Measurements from ENCODE around the gene AKT2.

AKT2 gene

DNA sequence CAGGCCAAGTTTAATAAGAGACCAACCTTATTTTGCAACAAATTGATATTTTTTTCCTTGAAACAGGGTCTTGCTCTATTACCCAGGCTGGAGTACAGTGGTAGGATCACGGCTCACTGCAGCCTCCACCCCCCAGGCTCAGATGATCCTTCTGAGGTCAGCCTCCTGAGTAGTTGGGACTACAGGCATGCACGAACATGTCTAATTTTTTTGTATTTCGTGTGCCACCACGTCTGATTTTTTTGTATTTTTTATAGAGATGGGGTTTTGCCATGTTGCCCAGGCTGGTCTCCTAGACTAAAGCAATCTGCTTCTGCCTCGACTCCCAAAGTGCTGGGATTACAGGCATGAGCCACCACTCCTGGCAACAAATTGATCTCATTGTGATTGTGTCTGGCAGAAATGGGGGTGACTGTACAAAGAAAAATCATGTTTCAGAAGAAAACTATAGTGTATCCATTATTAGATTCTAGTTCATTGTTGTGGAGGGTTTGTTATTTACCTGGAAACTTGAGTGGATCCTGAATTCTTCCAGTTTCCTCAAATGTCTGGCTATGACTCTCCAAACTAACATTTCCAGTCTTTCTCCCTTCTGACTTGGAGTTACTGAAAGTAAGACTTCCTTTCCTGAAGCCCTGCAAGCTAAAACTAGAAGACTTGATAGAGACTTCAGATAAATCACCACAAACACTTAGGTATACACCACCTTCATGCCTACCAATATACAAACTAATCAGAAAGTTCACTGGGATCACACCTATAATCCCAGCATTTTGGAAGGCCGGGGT lies 17.3 kb upstream of the AKT2 start:
- in situ Hi-C loops (cut with MboI; ENCODE audit: low sequenced_read_pairs), result no loop called here

DNA sequence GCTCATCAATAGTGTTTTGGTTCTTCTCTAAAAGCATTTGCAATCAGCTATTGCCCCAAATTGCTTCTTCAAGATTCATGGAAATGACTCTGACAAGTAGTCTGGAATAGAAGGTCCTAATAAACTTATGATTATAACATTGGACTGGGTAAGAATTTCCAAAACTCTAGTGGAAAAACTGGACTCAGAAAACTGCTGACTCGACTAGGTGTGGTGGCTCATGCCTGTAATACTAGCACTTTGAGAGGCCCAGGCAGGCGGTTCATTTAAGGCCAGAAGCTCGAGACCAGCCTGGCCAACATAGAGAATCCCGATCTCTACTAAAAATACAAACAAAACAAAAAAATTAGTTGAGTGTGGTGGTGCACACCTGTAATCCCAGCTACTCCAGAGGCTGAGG lies 15.5 kb upstream of the AKT2 start:
- in situ Hi-C loops (cut with MboI; ENCODE audit: low sequenced_read_pairs), result no loop called here

DNA sequence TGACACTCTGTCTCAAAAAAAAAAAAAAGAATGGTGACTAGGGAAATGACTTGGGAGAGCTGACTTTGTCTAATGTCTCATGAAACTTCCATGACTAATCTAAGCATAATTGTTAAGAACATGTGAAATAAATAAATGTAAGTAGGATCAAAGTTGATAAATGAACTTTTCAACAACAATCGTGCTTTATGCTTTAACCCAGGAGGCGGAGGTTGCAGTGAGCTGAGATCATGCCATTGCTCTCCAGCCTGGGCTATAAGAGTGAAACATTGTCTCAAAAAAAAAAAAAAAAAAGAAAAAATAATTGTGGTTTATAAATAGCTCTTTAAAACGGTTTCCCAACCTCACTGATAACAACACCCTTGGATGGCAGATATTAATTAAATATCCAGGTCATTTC lies 12.9 kb upstream of the AKT2 start:
- in situ Hi-C loops (cut with MboI; ENCODE audit: low sequenced_read_pairs), result no loop called here

DNA sequence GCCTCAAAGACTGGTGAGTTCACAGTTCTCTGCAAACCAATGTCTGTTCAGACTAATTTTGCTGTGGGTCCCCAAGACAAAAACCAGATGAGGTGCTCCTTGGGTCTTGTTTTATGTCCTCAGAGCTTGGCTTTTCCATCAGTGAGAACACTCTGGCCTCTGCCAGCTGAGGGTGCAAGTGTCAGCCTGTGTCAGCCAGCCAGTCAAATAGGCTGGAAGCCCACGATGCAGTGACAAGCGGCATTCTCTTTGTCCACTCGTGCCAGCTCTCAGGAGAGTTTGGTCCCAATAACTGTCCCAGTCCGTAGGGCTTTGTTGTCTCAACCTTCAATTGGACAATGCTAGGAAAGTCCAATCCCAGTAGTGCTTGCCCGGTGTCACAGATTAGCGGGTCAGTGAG lies 9.4 kb upstream of the AKT2 start:
- in situ Hi-C loops (cut with MboI; ENCODE audit: low sequenced_read_pairs), result no loop called here

DNA sequence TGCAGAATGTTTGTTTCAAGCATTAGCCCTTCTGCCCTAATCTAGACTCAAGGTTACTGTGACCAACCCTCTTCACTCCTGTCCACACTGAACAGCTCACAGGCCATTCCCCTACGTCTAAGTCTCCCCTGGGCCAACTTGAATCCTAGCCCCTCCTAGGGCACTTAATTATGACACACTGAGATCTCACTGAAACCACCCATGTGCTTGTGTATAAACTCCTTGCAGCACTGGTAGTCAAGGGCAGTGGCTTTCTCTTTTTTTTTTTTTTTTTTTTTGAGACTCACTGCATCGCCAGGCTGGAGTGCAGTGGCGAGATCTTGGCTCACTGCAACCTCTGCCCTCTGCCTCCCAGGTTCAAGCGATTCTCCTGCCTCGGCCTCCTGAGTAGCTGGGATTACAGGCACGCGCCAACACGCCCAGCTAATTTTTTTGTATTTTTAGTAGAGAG lies 1.9 kb upstream of the AKT2 start:
- in situ Hi-C loops (cut with MboI; ENCODE audit: low sequenced_read_pairs), result no loop called here

DNA sequence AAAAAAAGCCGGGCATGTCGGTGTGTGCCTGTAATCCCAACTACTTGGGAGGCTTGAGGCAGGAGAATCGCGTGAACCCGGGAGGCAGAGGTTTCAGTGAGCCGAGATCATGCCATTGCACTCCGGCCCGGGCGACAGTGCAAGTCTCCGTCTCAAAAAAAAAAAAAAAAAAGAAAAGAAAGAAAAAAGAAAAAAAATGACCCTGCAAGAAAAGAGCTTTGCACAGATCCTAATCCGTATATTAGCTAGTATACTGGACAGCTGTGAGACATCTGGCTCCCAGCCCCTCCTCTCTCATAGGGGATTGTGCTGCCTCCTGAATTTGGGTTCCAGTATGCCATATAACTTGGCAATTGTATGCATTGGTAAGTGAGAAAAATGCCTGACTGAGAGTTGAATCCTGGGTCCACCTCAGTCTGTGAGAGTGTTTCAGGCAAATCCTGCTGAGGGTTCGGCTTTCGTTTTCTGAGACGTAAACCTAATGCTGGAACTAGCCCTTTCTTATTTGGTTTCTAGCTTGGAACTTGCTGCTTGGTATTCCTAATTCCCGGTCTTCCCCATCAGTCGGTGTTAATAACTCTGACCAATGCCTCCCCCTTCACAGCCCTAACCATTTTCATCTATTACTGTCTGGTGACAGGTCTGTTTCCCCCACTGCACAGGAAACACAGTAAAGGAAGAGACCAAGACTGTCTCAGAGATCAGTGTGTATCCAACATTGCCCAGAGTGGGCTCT lies 1.3 kb upstream of the AKT2 start:
- in situ Hi-C loops (cut with MboI; ENCODE audit: low sequenced_read_pairs), result no loop called here

DNA sequence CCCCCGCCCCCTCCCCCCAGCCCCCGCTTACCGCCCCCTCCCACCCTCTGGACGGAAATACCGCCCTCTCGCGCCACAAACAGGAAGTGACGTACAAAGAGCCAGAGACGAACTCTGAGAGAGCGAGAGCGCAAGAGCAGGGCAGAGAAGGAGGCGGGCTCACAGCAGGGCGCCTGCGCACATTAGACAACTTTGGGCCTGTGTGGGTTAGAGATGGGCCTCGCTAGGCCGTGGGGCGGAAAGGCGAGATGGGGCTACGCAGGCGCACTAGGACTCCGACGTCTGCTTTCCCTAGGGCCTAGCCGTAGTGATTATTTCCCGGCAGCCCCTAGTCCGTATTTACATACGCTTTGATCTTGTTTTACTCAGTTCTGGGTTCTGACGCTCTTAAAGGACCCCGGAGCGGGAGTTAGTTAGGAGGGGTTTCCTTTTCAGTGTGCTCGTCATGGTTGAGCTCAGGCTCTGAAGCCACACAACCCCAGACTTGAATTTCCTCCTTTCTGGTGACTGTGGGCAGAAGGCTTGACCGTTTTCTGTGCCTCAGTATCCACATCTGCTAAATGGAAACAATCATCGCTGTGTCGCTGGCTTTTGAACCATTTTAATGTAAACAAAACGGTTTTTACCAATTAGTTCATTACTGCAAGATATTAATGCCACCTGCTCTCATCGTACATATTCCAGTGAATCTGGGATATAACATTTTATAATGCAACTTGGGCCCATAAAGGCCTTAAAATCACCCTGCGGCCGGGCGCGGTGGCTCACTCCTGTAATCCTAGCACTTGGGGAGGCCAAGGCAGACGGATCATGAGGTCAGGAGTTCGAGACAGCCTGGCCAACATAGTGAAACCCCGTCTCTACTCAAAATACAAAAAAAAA lies 449 bp upstream of the AKT2 start:
- in situ Hi-C loops (cut with MboI; ENCODE audit: low sequenced_read_pairs), result no loop called here

DNA sequence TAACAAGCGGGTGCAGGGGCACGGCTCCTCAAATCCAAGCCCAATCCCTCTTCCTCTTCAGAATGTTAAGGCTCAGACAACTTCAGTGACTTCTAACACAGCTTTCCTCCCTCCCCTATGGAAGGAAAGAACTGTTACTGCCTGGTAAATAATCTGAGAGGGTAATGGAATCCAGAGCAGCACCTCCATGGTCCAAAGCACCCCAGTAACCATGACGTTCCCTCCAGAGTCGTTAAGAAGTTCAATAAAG lies 969 bp downstream of the AKT2 start:
- in situ Hi-C loops (cut with MboI; ENCODE audit: low sequenced_read_pairs), result no loop called here

DNA sequence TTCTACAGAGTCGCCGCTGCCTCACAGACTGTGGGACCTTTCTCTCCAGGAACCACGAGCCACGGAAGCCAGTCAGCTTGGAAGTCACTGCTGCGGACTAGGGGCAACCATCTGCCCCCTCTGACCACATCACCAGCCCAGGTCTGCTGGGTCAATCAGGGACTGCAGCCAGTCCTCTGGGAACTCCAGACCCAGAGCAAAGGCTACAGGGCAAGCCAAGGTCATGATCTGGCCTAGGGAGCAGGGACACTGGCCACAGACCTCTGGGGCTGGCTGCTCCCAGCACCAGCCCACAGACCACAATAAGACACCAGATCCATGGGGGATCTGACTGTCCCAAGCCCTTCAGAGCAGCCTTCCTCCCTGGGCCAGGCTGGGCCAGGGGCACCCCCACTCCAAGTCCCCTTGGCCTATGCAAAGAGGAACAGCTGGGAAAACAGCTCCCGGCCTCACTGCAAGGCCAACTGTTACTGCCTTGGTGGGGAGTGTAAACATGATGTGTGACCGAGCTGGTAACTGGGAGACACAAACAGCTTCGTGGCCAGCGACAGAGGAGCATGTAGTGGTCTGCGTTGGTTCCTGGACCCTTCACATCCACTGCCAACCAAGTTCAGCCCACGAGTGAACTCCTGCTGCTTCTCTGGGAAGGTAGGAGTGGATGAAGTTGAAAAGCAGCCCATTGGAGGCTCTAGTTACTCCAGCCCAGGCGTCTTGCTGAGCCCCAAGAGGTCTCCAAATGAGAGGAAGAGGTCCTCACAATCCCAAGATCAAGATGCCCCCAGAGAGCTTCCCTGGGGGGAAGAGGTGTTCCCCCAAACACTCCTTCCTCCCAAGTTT lies 1.5 kb downstream of the AKT2 start:
- in situ Hi-C loops (cut with MboI; ENCODE audit: low sequenced_read_pairs), result no loop called here

DNA sequence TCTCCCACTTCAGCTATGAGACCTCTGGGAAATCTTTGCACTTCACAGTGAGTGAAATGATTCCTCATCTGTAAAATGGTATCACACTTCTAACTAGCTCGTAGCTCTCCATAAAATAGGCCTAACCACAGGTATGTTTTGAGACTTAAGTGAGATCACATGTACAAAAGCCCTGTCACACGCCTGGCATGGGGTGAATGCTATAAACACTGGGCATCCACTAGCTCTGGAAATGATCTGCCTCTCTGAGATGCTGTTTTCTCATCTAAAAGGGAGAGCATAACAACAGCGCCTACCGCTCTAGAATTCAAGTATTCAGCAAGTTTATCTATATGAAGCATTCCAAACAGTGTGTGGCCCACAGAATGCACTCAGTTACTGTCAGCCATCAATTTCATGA lies 2.2 kb downstream of the AKT2 start:
- in situ Hi-C loops (cut with MboI; ENCODE audit: low sequenced_read_pairs), result no loop called here

DNA sequence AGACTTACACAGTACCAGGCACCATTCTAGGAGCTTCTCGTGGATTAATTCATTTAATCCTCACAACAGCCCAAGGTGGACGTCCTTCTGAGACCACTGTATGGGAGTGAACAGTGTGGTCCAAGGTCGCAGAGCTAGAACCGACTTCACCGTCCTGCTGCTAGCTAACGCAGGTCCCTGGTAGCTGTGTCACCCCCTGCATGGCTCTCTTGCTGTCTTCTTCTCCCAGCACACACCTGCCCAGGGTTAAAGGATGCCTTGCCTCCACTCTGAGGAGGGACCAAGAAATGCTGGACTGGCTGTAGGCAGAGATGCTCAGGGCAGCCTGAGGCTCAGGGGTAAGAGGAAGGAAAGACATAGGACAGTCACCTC lies 3.0 kb downstream of the AKT2 start:
- in situ Hi-C loops (cut with MboI; ENCODE audit: low sequenced_read_pairs), result no loop called here

DNA sequence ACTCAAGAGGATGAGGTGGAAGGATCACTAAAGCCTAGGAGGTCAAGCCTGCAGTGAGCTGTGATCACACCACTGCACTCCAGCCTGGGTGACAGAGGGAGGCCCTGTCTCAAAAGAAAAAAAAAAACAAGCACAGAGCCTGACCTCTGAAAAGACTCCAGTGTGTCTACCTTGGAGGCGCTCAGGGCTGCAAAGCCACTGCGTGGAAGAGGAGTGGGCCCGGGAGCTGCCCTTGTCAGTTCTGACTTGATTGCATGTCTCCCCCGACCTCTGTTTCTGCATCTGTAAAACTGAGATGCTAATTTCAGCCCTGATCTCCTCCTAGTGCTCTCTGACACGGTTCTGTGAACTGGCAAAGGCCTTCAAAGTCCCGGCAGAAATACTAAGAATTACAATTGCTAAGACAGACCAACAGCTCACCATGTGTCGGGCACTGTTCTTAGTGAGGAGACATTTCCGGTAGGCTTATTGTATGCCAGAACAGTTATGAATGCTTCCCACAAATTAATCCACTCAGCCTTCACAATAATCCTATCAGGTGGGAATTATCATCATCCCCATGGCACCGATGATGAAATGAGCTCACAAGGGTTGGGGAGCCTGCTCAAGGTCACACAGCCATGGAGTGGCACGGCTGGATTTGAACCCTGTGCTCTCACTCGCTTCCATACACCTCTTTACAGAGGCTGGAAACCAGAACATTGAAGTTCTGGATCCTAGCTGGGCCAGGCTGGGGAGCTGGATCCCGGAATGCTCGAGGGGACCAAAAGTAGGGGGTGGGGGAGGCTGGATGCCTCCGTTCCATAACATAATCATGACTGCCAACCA lies 3.5 kb downstream of the AKT2 start:
- in situ Hi-C loops (cut with MboI; ENCODE audit: low sequenced_read_pairs), result no loop called here

DNA sequence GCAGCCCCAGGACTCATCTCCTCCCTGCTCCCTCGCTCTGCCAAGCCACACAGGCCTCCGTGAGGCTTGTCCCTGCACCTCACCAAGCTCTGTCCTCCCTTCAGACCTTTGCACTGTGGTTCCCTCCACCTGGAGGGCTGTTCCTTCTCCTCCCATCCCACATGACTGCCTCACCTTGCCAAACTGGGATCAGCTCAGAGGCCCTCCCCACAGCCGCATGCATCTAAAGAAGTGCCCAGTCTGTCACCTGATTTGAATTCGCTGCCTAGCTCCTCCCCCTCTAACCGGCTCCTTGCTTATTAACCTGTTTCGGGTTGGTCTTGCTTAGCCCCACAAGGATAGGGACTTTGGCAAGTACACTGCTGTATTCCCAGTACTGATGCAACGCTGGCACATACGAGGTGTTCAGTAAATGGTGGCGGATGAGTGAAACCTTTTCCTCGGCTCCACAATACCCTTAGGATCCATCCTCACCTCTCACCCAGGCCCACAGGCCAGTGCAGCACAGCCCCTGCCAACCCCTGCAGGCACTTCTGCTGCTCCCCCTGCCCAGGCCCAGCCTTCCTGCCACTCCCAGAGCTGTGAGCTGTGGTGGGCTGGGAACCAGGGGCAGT lies 4.4 kb downstream of the AKT2 start:
- in situ Hi-C loops (cut with MboI; ENCODE audit: low sequenced_read_pairs), result no loop called here

DNA sequence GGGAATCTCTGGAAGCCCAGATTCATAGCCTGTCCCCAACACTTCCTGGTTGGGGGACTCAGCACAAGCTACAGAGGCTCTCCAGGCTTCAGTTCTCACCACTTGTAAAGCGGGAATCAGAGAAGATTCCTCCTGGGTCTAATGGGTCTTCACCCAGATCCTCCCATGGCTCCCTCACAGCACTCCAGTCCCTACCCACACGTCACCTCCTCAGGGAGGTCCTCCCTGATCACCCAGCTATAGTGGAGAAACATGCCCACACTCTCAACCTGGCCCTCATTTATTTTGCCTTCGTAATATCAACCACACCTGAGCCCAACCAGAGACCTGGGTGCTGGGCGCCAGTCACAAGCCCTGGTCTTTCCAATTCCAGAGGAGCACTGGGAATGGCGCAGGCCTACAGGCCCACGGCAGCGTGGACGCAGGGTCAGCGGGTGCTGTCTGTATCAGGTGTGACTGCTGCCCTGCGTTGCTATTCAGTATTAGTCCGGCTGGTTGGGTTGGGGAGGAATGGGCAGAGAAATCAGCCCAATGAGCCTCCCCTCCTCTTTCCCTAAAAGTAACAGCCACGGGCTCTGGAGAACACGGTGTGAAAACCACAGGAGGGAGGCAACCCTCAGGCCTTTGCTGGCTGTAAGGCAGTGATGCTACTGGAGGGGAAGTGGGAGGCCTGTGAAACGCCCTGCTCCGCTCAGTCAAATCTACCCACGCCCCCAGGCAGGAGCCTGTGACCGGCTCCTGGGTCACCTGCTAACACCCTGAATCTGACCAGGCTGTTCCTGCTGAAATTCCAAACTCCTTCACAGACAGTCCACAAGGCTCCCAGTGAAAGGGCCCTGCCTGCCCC lies 5.2 kb downstream of the AKT2 start:
- in situ Hi-C loops (cut with MboI; ENCODE audit: low sequenced_read_pairs), result no loop called here

DNA sequence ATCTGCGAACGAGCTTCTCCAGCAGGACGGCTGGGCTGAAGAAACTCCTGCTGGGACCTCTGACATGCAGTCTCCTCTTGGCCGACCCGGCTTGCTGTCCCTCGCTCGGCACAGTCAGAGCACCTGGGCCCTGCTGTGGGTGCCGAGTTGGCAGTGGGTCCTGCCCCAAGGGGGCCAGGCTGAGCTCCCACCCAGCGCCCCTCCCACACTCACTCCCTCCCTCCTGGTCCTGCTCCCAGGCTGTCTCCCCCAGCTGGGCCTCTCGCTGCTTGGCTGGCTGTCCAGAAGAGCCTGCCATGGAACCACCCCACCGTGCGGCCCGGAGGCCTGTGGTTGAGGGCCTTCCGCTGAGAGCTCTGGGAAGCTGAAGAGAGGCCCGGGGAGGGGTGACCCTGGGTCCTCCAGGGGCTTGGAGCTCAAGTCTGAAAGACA lies 6.0 kb downstream of the AKT2 start:
- in situ Hi-C loops (cut with MboI; ENCODE audit: low sequenced_read_pairs), result no loop called here

DNA sequence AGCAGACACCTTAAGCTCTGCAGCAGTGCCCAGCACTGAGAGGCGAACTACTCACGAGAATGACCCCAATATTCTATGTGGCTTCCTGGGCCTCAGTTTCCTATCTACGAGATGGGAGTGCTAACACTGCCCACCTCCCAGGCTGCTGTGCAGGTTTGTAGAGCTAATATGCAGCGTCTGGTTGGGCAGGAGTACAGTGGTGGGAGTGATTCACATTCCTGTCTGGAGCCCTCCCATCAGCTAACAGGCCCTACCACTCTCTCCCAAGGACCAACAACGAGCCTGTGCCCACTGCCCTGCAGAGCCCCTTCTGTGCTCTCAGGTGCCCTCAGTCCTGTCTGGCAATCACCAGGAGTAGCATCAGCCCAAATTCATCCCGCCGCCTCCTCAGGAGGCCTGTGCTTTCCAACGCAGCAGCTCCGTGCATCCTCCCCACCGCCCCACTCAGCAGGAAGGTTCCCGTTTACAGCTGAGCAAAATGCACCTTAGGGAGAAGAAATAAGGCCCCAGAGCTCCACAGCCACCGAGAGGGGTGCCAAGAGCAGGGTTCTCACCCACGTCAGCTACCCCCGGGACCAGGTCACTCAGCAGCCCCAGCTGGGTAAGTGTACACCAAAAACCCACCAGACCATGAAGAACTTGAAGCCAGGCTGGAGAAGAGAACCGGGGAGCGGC lies 6.6 kb downstream of the AKT2 start:
- in situ Hi-C loops (cut with MboI; ENCODE audit: low sequenced_read_pairs), result no loop called here

DNA sequence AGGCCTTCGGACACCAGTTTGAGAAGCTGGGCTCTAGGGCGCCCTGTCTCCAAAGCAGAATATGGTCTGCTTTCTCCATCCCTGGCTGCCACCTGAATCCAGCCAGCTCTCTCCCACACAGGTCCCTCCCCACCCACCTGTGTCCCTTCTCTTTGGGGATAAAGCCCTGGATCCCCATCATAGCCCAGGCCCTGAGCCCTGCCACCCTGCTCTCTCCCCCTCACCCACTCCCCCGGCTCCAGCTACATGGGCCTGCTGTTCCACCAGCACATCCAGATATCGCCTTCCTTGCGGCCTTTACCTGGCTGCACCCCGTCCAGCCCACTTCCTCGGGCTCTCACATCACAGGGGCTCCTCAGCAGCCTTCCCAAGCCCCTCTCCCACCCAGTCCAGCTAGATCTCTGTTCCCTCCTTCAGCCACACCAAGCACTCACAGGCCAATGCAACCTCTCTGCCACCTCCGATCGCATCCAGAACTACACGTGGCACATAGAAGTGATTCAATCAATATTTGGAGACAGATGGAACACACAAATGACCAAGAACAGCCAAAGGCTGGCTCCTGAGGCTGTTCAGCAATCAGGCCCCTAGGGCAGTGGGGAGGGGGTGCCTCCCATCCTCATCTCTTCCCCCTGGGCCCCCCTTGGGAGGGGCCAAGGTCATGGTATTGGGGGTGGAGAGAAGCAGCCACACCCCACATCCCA lies 7.6 kb downstream of the AKT2 start:
- in situ Hi-C loops (cut with MboI; ENCODE audit: low sequenced_read_pairs), result no loop called here

Data from HL-60/S4 treated with retinoic acid at 250 ng/mL for 4 days and 3 days (cell line).